ENCODE measurements around the gene NUP210L.

DNA sequence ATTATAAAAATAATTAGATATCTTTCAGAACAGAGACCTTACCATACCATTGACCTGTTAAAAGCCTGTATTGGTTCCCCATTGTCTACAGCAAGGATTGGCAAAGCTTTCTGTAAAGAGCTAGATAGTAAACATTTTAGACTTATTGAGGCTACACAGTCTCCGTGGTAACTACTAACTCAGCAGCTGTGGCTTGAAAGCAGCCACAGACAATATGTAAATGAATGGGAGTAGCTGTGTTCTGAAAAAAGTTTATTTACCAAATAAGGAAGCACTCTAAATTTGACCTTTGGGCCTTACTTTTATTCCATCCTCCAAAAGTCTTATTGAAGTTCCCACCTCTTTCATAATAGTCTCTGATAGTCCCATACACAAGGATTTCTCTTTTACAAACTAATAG, 39.7 kb downstream of the NUP210L start:
- no peak for TF ChIP-seq POLR2AphosphoS5 (IDR thresholded peaks at IDR 0.05; ENCODE audit: borderline replicate concordance, low read depth, low read length)
- no peak for TF ChIP-seq EZH2 (IDR thresholded peaks at IDR 0.05)
- no peak for TF ChIP-seq FOXP2 (optimal IDR thresholded peaks at IDR 0.05; ENCODE audit: control extremely low read depth, extremely low read length, insufficient read depth)

Data from SK-N-MC (cell line).